ENCODE results near the gene ZNF652.

Gene ZNF652

DNA sequence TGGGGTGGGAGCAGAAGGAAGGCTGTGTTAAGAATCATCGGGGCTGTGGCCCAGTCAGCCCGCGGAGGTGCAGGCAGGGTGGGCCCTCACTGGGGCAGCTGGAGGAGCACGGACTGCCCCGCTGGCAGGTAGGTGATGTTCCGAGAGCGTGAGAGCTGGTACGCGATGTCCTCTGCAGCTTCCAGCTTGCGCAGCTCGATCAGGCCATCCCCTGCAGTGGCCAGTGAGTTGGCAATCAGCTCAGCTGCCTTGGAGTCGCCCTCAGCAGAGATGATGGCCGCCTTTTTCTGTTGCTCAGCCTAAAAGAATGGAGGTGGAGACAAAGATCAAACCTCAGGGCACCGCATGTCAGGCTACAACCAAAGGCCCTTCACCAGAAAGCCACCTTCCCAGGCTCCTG lies 42.9 kb upstream of the ZNF652 start:
- ChIA-PET CTCF (no interaction called here), POLR2A (no interaction called here)
- DNase-seq (ENCODE audit: extremely low spot score) = no peak
- TF ChIP-seq CTBP1 (IDR thresholded peaks at IDR 0.05; ENCODE audit: borderline replicate concordance) (no peak), LEF1 (IDR thresholded peaks at IDR 0.05; ENCODE audit: borderline replicate concordance) (no peak)

DNA sequence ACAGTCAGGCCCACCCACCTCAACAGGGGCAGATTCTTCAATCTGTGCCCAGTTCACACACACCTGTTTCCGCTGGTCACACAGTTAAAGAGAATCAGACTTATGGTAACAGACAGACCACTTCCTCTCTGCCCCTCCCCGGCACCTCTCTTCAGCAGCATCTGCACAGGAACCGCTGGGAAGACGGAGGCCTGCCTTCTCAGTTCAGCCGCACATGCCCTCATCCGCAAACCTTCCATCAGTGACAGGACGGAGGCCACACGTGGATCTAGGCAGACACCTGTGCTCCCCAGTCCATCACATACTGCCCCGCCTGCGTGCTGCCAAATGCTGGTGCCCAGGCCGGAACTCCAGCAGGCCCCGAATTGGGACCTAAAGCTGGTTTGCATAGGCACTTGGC lies 42.3 kb upstream of the ZNF652 start:
- POLR2A ChIA-PET = no interaction called here
- CTCF ChIA-PET = no interaction called here
- TF ChIP-seq HDGF (IDR thresholded peaks at IDR 0.05; ENCODE audit: borderline replicate concordance) (no peak), ELF4 (IDR thresholded peaks at IDR 0.05) (no peak), FOXK2 (IDR thresholded peaks at IDR 0.05) (no peak)
- no peak for DNase-seq (ENCODE audit: extremely low spot score)

DNA sequence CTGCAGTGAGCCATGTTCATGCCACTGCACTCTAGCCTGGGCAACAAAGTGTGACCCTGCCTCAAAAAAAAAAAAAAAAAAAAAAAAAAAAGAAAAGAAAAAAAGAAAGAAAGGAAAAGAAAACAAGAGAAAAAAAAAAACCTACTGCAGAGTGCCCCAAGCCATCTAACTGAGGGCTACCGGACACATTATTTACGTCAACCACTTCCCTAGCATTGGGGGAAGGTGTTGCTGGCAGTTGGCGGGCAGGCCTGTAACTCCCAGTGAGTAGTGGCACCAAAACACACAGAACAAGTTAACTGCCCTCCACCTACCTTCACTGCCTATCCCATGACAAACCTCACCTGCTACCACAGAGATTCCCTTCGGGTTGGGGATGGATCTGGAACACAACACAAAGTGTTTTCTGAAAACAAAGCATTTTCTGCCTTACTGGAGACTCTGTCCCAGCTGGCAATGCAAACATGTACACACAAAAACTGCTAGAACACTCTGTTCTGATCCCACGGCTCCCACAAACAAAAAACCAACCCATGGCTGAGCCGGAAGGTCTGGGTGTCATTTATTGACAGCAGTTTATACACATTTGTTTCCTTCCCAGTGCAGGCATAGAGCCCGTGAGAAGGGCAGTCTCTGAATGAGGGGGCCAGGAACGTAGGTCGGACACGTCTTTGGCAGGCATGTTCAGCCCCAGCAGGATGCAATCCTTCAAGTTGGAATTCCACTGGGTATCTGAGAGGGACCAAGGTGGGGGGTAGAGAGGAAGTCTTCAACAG lies 41.7 kb upstream of the ZNF652 start:
- TF ChIP-seq ELF4 (IDR thresholded peaks at IDR 0.05) (no peak), HDGF (IDR thresholded peaks at IDR 0.05; ENCODE audit: borderline replicate concordance) (no peak), ARNT (IDR thresholded peaks at IDR 0.05) (no peak), L3MBTL2 (conservative IDR thresholded peaks at IDR 0.05) (no peak), CTBP1 (IDR thresholded peaks at IDR 0.05; ENCODE audit: borderline replicate concordance) (no peak), FOXA1 (IDR thresholded peaks at IDR 0.05) (no peak), SP1 (IDR thresholded peaks at IDR 0.05) (no peak), TARDBP (IDR thresholded peaks at IDR 0.05) (no peak), NFRKB (IDR thresholded peaks at IDR 0.05) (no peak)
- TF ChIP-seq, protein P1, sequence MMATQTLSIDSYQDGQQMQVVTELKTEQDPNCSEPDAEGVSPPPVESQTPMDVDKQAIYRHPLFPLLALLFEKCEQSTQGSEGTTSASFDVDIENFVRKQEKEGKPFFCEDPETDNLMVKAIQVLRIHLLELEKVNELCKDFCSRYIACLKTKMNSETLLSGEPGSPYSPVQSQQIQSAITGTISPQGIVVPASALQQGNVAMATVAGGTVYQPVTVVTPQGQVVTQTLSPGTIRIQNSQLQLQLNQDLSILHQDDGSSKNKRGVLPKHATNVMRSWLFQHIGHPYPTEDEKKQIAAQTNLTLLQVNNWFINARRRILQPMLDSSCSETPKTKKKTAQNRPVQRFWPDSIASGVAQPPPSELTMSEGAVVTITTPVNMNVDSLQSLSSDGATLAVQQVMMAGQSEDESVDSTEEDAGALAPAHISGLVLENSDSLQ (IDR thresholded peaks at IDR 0.05) = no peak
- ChIA-PET POLR2A (no interaction called here), CTCF (no interaction called here)
- no peak for DNase-seq (ENCODE audit: extremely low spot score)

DNA sequence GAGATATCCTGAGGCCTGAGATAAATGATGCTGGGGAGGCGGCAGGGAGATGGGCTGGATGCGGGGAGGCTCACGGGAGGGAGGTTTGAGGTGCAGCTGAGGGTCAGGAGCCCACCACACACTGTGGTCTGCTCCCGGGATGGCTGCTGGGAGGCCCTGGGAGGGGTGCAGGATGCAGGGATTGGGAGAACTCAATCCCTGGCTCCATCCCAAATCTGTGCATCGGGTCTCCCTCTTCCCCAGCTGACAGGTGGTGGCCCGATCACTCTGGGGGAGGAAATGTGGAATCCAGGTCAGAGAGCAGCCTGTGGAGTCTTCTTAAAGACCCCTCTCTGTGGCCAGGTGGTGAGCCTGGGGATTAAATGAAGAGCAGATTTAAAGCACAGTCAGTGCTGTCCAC lies 40.7 kb upstream of the ZNF652 start:
- CTCF ChIA-PET = no interaction called here
- POLR2A ChIA-PET = interaction anchor here (1.0 kb wide), 1 partner anchor 13 kb away, joined by 3 read pairs; no protein-coding TSS in a partner anchor
- TF ChIP-seq ELF4 (IDR thresholded peaks at IDR 0.05) (no peak), ZNF384 (IDR thresholded peaks at IDR 0.05) (no peak), L3MBTL2 (conservative IDR thresholded peaks at IDR 0.05) (no peak)
- no peak for DNase-seq (ENCODE audit: extremely low spot score)

DNA sequence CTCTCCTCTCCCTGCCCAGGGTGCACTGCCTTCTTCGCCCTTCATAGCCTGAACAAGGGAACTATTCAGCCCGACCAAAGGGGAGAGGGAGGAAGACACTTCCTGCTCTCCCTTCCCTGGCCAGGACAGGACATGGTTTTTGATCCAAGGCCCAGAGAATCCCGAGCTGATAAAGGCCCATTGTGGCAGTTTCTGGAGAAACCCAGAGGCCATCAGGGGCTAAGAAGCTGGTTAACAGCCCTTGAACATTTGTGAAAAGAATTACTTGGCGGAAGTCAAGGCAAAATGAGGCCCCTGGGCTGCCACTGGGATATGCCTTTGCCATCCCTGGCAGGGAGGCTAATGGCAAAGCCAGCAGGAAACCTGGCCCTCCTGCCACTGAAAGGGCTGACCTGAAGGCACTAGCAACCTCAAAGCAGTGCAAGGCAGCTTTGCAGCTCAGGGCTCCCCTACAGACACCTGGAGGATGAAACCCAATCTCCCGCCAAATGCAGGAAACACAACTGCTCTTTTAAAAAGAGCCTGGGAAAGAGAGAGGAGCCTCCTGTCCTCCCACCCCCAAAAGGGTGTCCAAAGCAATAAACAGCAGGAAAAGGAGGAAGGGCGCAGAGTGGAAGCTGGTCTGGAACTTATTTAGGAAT lies 40.0 kb upstream of the ZNF652 start:
- ChIA-PET POLR2A (interaction anchor here (1.0 to 2.9 kb wide), 3 partner anchors 9 to 148 kb away, joined by 3 to 6 read pairs (median 3); no protein-coding TSS in a partner anchor), CTCF (no interaction called here)
- DNase-seq (ENCODE audit: extremely low spot score) = no peak
- TF ChIP-seq ZNF384 (IDR thresholded peaks at IDR 0.05) (no peak), LEF1 (IDR thresholded peaks at IDR 0.05; ENCODE audit: borderline replicate concordance) (no peak), CTBP1 (IDR thresholded peaks at IDR 0.05; ENCODE audit: borderline replicate concordance) (no peak), ELF4 (IDR thresholded peaks at IDR 0.05) (no peak), FOXM1 (IDR thresholded peaks at IDR 0.05; ENCODE audit: borderline replicate concordance) (no peak), FOXA1 (IDR thresholded peaks at IDR 0.05) (no peak), SP1 (IDR thresholded peaks at IDR 0.05) (no peak), ARNT (IDR thresholded peaks at IDR 0.05) (no peak), NFRKB (IDR thresholded peaks at IDR 0.05) (no peak), HDGF (IDR thresholded peaks at IDR 0.05; ENCODE audit: borderline replicate concordance) (no peak), FOXK2 (IDR thresholded peaks at IDR 0.05) (no peak), BHLHE40 (IDR thresholded peaks at IDR 0.05; ENCODE audit: borderline replicate concordance) (no peak), SUZ12 (IDR thresholded peaks at IDR 0.05) (no peak), TARDBP (IDR thresholded peaks at IDR 0.05) (no peak), L3MBTL2 (conservative IDR thresholded peaks at IDR 0.05) (no peak)
- TF ChIP-seq, protein P1 (IDR thresholded peaks at IDR 0.05) = no peak

DNA sequence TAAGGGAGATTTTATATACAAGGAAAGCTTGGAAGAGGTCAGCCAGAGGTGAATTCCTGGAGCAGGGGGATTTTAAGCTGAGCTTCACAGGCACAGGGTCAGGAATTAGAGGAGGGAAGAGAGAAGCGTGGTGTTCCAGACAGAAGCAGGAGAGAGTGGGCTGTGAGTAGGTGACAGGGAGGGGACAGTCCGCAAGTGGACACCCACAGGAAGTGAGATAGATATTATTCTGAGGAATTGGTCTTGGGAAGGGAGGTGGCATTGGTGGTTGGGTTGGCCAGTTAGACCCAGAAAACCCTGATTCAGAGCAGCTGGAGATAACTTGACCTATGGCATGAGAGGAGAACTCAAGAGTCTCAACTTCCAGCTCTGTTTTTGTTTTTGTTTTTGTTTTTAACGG lies 37.9 kb upstream of the ZNF652 start:
- DNase-seq (ENCODE audit: extremely low spot score) = no peak
- ChIA-PET CTCF (interaction anchor here (0.6 to 2.2 kb wide), 11 partner anchors 8 to 521 kb away, joined by 3 to 9 read pairs (median 4); partner anchors contain the start of gene PHB1), POLR2A (interaction anchor here (0.6 to 2.9 kb wide), 3 partner anchors 11 to 14 kb away, joined by 3 to 8 read pairs (median 6); partner anchors contain the start of gene PHB1)
- TF ChIP-seq ARNT (IDR thresholded peaks at IDR 0.05) = no peak

DNA sequence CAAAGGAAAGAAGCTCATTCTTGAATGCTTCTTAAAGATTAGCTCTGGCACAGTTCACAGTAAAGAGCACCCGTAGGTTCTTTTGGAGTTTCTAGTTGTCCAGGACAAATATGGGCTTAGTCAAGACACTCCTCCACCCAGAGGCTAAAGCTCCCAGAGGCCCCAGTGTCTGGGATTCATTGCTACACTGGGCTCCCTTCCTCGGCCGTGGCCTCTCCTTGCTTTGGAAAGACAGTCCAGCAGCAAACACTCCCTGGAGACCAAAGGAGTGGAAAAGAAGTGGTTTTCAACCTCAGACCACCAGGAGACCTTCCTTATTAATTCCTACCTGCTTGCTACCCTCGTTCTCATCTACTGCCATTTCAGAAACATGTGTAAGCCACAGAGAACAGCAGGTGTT lies 35.5 kb upstream of the ZNF652 start:
- TF ChIP-seq SUZ12 (IDR thresholded peaks at IDR 0.05) (no peak), BHLHE40 (IDR thresholded peaks at IDR 0.05; ENCODE audit: borderline replicate concordance) (no peak), CTBP1 (IDR thresholded peaks at IDR 0.05; ENCODE audit: borderline replicate concordance) (no peak), ARNT (IDR thresholded peaks at IDR 0.05) (no peak)
- no peak for DNase-seq (ENCODE audit: extremely low spot score)
- ChIA-PET CTCF (interaction anchor here (1.7 to 2.7 kb wide), 2 partner anchors 29 to 81 kb away, joined by 5 to 16 read pairs; no protein-coding TSS in a partner anchor), POLR2A (interaction anchor here (0.6 kb wide), 1 partner anchor 78 kb away, joined by 4 read pairs; no protein-coding TSS in a partner anchor)
